CD4-positive, alpha-beta T cell treated with Interleukin-4 for 1 hour (primary cell): ENCODE measurements around the gene OR56A1.

Experiments used
- DNase-seq, 2 donors: peaks; one replicate each; pipeline ENCODE4 v3.0.0-alpha.2; 2020 to 2022

OR56A1 gene

DNA sequence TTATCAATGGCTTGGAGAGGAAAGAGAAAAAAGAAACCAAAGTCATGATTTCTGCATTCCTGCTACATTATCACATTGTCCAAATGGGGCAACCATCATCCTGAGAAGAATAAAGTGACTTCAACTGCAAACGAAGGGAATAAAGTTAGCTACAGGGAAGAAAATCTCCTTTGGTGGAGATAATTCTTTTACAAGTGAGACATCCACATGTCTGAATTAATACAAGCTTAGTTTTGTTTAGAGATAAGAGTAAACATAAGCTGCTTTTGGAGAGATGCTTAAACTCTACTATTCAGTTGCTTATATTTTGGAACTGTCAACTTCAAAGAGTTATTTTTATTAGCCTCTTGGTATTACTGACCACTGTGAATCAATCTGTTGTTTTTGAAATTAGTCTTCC, 43.7 kb downstream of the OR56A1 start, which contains the start of gene OR52L1:
Gene OR52L1 (minus strand): TSS at position 101 of the 400 bp plus-strand sequence. CDS start 55 bp downstream, at position 46.
- no peak for DNase-seq

DNA sequence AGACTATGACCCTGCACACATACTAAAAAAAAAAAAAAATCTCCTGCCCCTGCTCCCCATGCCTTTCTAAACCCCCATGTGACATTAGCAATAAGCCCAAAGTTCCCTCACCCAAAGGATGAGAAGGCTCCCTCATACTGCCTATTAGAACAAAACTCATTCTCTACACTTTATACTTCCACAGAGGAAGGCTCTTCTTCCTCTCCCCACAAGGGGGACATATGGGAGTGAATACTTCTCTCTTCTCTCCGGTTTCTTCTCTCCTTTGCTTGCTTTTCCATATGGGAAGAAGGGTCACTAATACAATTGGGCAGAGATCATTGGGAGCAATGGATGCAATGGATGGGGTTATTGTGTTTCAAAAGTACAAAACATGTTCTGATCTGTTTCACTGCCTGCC, 47.1 kb downstream of the OR56A1 start:
- no peak for DNase-seq

GRCh38 chr11:5973530-5973929, 57.0 kb downstream of the OR56A1 start:
- peak in 1 of 2 donors; percentile 1 for DNase-seq
